ENCODE data around the gene ATP7B.
"Not testable (repeated sequence)": the region's sequence is repeated elsewhere in the genome, so short reads cannot be mapped to it uniquely, and the experiment has no call there.

DNA sequence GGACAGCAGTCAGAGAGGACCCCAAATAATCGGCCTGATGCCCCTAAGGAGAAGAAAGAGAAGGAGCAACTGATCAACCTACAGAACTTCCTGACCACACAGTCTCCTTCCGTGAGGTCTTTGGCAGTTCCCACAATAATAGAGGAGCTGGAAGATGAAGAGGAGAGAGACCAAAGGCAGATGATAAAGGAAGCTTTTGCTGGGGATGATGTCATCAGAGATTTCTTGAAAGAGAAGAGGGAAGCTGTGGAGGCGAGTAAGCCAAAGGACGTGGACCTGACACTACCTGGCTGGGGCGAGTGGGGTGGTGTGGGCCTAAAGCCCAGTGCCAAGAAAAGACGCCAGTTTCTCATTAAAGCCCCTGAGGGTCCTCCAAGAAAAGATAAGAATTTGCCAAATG lies 19.2 kb upstream of the ATP7B start:
- TF ChIP-seq, protein P1, sequence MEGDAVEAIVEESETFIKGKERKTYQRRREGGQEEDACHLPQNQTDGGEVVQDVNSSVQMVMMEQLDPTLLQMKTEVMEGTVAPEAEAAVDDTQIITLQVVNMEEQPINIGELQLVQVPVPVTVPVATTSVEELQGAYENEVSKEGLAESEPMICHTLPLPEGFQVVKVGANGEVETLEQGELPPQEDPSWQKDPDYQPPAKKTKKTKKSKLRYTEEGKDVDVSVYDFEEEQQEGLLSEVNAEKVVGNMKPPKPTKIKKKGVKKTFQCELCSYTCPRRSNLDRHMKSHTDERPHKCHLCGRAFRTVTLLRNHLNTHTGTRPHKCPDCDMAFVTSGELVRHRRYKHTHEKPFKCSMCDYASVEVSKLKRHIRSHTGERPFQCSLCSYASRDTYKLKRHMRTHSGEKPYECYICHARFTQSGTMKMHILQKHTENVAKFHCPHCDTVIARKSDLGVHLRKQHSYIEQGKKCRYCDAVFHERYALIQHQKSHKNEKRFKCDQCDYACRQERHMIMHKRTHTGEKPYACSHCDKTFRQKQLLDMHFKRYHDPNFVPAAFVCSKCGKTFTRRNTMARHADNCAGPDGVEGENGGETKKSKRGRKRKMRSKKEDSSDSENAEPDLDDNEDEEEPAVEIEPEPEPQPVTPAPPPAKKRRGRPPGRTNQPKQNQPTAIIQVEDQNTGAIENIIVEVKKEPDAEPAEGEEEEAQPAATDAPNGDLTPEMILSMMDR (IDR thresholded peaks at IDR 0.05) = not testable (repeated sequence)
- not testable (repeated sequence) for TF ChIP-seq POLR2A, POLR2AphosphoS5 (IDR thresholded peaks at IDR 0.05)
